Retinal pigment epithelial cell (primary cell): ENCODE measurements around the gene FAM24A.

Source experiments
- DNase-seq: peaks from one replicate; pipeline ENCODE4 v3.0.0-alpha.2; 2010; ENCODE audit warnings: low read depth
- H3K4me3 ChIP-seq: 2 replicates; pipeline ENCODE4 v1.5.1; 2011; ENCODE audit warnings: mild to moderate bottlenecking, low read length, control low read depth, moderate library complexity
- CTCF ChIP-seq: conservative IDR thresholded peaks from 2 replicates; pipeline ENCODE4 v1.5.1; 2011; ENCODE audit warnings: low read depth, low read length, control low read depth, inconsistent platforms

Gene FAM24A

GRCh38 chr10:122939133-122939855 lies 28.9 kb downstream of the FAM24A start:
- TF ChIP-seq CTCF: no peak
- H3K4me3 ChIP-seq: no peak overlapping the region
- DNase-seq: no peak

GRCh38 chr10:122939856-122940543 lies 29.6 kb downstream of the FAM24A start:
- no peak for TF ChIP-seq CTCF
- no peak overlapping the region for H3K4me3 ChIP-seq
- peak; percentile 78 for DNase-seq

GRCh38 chr10:122949296-122949695 lies 38.9 kb downstream of the FAM24A start:
- TF ChIP-seq CTCF: no peak
- DNase-seq: no peak
- no peak overlapping the region for H3K4me3 ChIP-seq

- DNase-seq: peak; percentile 94
- peak within 1 kb of the TSS; percentile 73 for H3K4me3 ChIP-seq
- TF ChIP-seq CTCF: no peak
Measured at GRCh38 chr10:122953902-122954730, 43.7 kb downstream of the FAM24A start, which contains the start of gene C10orf88. TSS of gene C10orf88 (minus strand) at chr10:122954227. CDS start at chr10:122954178, 49 bp downstream.

- no peak for DNase-seq
- peak overlapping the region; percentile 73 for H3K4me3 ChIP-seq
- no peak for TF ChIP-seq CTCF
Measured at GRCh38 chr10:122954731-122955050, 44.3 kb downstream of the FAM24A start.

- DNase-seq: no peak
- H3K4me3 ChIP-seq: no peak overlapping the region
- TF ChIP-seq CTCF: no peak
Measured at GRCh38 chr10:122955892-122956291, 45.5 kb downstream of the FAM24A start.
